Hippocampal formation (tissue), 2 donors: ENCODE results near the gene BEX5.
"Not testable (repeated sequence)": the region's sequence is repeated elsewhere in the genome, so short reads cannot be mapped to it uniquely, and the experiment has no call there.

ENCODE experiments used
- DNase-seq, 2 donors: peaks; one replicate each; lab custom pipeline; 2025; lab: John Stamatoyannopoulos, UW

Gene BEX5

DNA sequence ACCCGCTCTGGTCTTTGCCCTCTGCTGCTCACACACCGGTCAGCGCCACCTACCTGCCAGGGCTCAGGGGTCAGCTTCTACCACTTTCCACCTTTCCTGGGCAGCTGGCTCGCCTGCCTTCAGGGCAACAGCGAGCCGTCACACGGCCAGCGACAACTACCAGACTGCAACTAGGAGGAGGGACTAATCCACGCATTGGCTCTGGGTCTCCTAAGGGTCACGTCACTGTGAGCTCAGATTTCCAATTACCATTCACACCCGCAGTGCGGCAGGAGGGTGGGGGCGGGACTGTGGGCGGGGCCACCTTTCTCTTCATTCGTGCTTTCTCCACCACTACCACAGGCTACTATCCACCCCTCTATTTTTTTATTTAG is at the start of gene BEX5:
Gene BEX5, minus strand, starts transcription at position 172 of the 374 bp plus-strand sequence. CDS start 1,712 bp downstream, outside the sequence.
- DNase-seq = peak; percentile 54 to 59

- no peak for DNase-seq
Observed at GRCh38 chrX:102185967-102186720, 30.4 kb upstream of the BEX5 start.

DNA sequence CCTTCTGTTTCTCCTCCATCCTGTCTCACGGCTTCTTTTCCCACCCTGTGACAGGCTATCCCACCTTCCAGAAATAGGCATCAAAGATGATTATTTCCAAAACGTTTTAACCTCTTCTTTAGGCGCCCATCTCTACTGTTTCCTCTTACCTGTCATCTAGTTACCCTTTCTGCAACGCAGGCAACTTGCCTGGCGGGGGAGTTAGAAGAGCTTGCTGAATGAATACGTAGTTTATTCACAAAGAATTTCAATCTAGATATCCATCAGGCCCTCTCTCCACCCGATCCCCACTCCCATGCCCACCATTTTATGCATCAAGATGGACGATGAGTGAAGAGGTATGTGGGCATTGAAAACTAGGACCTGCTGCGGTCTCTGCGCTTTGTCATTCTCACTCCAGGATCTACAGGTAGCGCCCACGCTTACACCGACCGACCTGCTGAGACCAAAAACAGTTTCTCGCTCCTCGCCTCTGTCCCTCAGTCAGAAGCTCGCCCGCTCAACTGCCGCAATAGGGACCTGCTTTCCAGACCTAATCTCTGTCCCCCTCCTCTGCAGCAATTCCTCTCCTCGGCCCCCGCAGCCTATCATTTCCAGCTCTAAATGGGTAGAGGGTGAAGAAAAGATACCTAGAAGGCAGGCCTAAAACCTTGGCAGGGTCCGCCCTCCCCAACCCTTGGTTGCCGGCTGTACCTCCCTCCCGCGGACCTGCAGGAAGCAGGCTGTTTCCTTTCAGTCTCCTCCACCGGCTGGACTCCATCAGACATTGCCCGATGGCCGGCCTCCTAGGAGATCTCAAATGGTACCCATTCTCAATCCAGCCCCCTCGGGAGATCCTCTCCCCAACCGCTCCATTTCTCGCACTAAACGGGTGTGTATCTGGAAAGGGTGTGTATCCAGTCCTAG is 624 bp downstream of the BEX5 start:
- no peak for DNase-seq

- peak in 1 of 2 donors; percentile 4 for DNase-seq
Observed at GRCh38 chrX:102154218-102154860, 1.4 kb downstream of the BEX5 start.

GRCh38 chrX:102142274-102142673 is 13.5 kb downstream of the BEX5 start, which contains the start of gene TCEAL6:
TCEAL6 (minus strand) TSS chrX:102142481.
- DNase-seq = not testable (repeated sequence)

- DNase-seq = not testable (repeated sequence)
Observed at GRCh38 chrX:102141631-102142030, 14.1 kb downstream of the BEX5 start.

DNA sequence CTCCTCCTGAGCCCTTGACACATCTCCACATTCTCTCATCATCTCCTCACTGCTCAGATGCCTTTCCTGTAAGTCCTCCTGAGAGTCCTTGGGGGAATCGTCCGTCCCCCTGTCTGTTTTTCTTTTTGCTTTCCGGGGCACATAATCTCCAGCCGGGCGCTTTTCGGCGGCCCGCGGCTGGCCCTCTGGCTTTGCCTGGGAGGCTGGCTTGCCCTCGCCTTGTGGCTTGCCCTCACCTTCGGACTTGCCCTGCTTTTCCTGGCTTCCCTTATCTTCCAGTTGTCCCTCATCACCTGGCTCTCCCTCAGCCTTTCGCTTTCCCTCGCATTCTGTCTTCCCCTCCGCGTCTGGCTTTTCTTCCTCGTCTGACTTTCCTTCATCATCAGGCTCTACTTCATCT is 14.9 kb downstream of the BEX5 start:
- not testable (repeated sequence) for DNase-seq

DNA sequence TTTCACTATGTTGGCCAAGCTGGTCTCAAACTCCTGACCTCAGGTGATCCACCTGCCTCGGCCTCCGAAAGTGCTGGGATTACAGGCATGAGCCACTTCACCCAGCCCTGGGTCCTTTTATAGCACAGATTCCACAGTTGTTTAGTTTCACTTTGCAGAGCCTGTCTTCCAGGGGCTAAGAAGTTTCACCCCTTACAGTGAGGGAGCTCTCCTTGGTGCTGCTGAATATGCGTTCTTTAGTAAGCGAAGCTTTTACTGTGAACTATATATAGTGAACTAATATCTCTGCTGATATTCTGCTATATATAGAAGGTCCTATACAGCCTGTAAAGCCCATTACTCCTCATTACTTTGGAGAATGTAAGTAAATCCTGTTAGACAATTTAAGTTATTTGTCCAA is 17.7 kb downstream of the BEX5 start:
- DNase-seq = no peak

DNA sequence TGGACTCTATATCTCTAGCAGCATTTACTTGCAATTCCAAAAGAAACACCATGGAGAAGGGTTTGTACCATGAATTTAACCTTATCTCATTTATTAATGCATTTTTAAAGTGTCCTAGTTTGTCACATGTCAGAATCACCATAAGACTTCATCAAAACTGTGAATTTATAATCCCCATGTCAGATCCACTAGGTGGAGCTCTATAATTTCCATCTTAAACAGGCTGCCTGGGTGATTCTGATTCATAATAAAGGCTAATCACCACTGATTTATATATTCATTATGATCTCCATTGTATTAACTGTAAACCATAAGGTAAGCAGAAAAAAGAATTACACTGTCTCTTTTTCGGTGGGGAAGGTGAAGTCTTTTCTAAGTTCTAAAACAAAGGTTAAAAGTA is 26.3 kb downstream of the BEX5 start:
- DNase-seq = peak in 1 of 2 donors; percentile 11

GRCh38 chrX:102126863-102127262 is 28.9 kb downstream of the BEX5 start:
- no peak for DNase-seq

DNA sequence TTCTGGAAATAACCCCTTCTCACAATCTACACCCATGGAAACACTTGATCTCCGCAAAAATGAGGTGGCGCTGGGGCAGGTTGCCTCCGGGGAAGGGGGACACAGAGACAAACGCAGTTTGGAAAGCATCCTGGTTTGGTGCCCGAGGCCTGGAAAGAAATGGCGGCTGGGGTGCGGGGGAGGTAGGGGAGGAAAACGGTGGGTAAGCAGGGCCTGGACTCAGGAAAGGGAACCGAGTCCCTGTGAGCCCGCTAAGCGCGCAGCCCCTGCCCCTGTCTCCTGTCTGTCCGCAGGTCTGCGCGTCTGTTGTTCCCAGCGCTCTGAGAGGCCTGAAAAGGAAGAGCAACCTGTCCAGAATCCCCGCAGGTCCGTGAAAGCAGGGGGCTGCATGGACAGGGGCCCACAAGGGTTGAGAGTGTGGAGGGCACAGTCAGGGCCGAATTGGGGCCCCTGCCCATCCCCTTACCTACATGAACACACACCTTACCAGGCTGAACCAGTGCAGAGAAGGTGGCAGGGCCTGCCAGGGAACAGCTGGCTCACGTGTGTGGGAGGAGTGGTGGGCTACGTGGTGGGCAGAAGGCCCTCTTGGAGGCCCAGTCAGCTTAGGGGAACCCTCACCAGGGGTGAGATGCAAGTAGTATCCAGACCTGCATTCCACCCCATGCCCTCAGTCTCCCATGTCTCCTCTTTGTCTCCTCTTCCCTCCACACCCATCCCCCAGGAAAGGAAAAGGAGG is 29.5 kb downstream of the BEX5 start:
- peak in 1 of 2 donors; percentile 6 for DNase-seq

- peak in 1 of 2 donors; percentile 7 for DNase-seq
Observed at GRCh38 chrX:102125436-102125835, 30.3 kb downstream of the BEX5 start, which contains the start of gene TCEAL2. TCEAL2 (plus strand) TSS chrX:102125679; CDS start chrX:102126831, 1,152 bp downstream.

DNA sequence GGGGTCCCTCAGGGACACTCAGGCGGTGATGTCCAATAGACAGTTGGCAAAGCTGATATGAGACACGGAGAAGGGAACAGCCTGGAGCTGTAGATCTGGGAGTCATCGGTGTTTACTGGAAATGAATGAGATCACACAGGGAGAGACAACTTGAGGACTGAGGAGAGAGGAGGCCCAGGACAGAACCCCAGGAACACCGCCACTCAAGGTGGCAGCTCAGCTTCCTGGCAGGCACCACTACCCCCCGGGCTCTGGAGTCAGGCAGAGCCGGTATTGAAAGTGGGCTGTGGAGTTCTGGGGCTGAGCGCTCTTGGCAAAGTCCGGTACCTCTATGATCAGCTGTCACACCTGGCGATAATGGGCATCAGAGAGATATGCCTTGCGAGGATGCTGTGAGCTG is 30.8 kb downstream of the BEX5 start:
- DNase-seq = not testable (repeated sequence)

- DNase-seq = no peak
Observed at GRCh38 chrX:102115748-102116147, 40.0 kb downstream of the BEX5 start.

- no peak for DNase-seq
Observed at GRCh38 chrX:102113367-102113766, 42.4 kb downstream of the BEX5 start.
